ENCODE results near the gene RAB3IL1. TPM values are rescaled to one million over a fixed set of nuclear protein-coding genes. Genes with fewer than 3 reads are reported as not detected.

Gene RAB3IL1
- total and polyA plus RNA-seq, 4 donors = 2.1 to 41.6 (median 5.4) TPM

- no peak for TF ChIP-seq MAX (IDR thresholded peaks at IDR 0.05)
Measured at GRCh38 chr11:61869429-61869707, 48.0 kb downstream of the RAB3IL1 start (continued).

GRCh38 chr11:61868571-61869428 lies 48.6 kb downstream of the RAB3IL1 start:
- TF ChIP-seq RAD21 (IDR thresholded peaks at IDR 0.05) (no peak), GABPA (IDR thresholded peaks at IDR 0.05 in 1 of 2, conservative IDR thresholded peaks at IDR 0.05 in 1 of 2) (no peak), EGR1 (IDR thresholded peaks at IDR 0.05; ENCODE audit: low read depth in 2 of 2) (no peak), HNF4A (conservative IDR thresholded peaks at IDR 0.05) (no peak), NR2F2 (IDR thresholded peaks at IDR 0.05) (no peak), JUND (IDR thresholded peaks at IDR 0.05) (no peak), FOXA1 (IDR thresholded peaks at IDR 0.05) (no peak), YY1 (IDR thresholded peaks at IDR 0.05) (no peak), RXRA (IDR thresholded peaks at IDR 0.05) (no peak), SP1 (IDR thresholded peaks at IDR 0.05) (no peak), MAX (IDR thresholded peaks at IDR 0.05) (no peak), TAF1 (conservative IDR thresholded peaks at IDR 0.05) (no peak), FOXA2 (IDR thresholded peaks at IDR 0.05) (no peak), REST (IDR thresholded peaks at IDR 0.05) (no peak)
- TF ChIP-seq, protein P1, sequence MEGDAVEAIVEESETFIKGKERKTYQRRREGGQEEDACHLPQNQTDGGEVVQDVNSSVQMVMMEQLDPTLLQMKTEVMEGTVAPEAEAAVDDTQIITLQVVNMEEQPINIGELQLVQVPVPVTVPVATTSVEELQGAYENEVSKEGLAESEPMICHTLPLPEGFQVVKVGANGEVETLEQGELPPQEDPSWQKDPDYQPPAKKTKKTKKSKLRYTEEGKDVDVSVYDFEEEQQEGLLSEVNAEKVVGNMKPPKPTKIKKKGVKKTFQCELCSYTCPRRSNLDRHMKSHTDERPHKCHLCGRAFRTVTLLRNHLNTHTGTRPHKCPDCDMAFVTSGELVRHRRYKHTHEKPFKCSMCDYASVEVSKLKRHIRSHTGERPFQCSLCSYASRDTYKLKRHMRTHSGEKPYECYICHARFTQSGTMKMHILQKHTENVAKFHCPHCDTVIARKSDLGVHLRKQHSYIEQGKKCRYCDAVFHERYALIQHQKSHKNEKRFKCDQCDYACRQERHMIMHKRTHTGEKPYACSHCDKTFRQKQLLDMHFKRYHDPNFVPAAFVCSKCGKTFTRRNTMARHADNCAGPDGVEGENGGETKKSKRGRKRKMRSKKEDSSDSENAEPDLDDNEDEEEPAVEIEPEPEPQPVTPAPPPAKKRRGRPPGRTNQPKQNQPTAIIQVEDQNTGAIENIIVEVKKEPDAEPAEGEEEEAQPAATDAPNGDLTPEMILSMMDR (IDR thresholded peaks at IDR 0.05; ENCODE audit: low read depth, low read length, missing input control) = no peak
- TF ChIP-seq, protein P2, sequence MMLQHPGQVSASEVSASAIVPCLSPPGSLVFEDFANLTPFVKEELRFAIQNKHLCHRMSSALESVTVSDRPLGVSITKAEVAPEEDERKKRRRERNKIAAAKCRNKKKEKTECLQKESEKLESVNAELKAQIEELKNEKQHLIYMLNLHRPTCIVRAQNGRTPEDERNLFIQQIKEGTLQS (IDR thresholded peaks at IDR 0.05) = no peak
- TF ChIP-seq, protein P3, sequence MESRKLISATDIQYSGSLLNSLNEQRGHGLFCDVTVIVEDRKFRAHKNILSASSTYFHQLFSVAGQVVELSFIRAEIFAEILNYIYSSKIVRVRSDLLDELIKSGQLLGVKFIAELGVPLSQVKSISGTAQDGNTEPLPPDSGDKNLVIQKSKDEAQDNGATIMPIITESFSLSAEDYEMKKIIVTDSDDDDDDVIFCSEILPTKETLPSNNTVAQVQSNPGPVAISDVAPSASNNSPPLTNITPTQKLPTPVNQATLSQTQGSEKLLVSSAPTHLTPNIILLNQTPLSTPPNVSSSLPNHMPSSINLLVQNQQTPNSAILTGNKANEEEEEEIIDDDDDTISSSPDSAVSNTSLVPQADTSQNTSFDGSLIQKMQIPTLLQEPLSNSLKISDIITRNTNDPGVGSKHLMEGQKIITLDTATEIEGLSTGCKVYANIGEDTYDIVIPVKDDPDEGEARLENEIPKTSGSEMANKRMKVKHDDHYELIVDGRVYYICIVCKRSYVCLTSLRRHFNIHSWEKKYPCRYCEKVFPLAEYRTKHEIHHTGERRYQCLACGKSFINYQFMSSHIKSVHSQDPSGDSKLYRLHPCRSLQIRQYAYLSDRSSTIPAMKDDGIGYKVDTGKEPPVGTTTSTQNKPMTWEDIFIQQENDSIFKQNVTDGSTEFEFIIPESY (IDR thresholded peaks at IDR 0.05) = no peak
- H3K9me3 ChIP-seq (ENCODE audit: control insufficient read depth in 4 of 4, low read length in 3 of 4) = no peaks in the 10 kb centered on the region
- no peaks in the 10 kb centered on the region for H3K4me1 ChIP-seq (ENCODE audit: control insufficient read depth in 4 of 4, insufficient read depth in 4 of 4, low read length in 3 of 4)
- H3K36me3 ChIP-seq (ENCODE audit: control insufficient read depth in 4 of 4, insufficient read depth in 3 of 4, low read depth in 1 of 4, low read length in 3 of 4) = peaks cover 3 to 14% (median 4%) of the 10 kb centered on the region in 4 donors
- H3K27ac ChIP-seq (ENCODE audit: low read depth in 1 of 2, low read length in 2 of 2) = no peak overlapping the region
- H3K4me3 ChIP-seq (ENCODE audit: low read depth in 1 of 3, low read length in 3 of 3) = no peak overlapping the region
- DNase-seq (ENCODE audit: low spot score) = no peak
- no peak overlapping the region for H3K9ac ChIP-seq (ENCODE audit: low read depth in 1 of 2, low read length in 2 of 2)
- 86% methylated on average over 14 of the region's 14 CpGs for WGBS
- H3K27me3 ChIP-seq (ENCODE audit: control insufficient read depth in 4 of 4, insufficient read depth in 4 of 4, low read length in 3 of 4) = no peaks in the 10 kb centered on the region
